Fibroblast of skin of left quadriceps (primary cell): ENCODE data around the gene LAMTOR2.
"Not testable (repeated sequence)": the region's sequence is repeated elsewhere in the genome, so short reads cannot be mapped to it uniquely, and the experiment has no call there.

Experiments used
- DNase-seq, 2 experiments: peaks; one replicate each; pipeline ENCODE4 v3.0.0-alpha.2; 2013; ENCODE audit warnings: low read depth in 2 of 2

LAMTOR2 gene

DNA sequence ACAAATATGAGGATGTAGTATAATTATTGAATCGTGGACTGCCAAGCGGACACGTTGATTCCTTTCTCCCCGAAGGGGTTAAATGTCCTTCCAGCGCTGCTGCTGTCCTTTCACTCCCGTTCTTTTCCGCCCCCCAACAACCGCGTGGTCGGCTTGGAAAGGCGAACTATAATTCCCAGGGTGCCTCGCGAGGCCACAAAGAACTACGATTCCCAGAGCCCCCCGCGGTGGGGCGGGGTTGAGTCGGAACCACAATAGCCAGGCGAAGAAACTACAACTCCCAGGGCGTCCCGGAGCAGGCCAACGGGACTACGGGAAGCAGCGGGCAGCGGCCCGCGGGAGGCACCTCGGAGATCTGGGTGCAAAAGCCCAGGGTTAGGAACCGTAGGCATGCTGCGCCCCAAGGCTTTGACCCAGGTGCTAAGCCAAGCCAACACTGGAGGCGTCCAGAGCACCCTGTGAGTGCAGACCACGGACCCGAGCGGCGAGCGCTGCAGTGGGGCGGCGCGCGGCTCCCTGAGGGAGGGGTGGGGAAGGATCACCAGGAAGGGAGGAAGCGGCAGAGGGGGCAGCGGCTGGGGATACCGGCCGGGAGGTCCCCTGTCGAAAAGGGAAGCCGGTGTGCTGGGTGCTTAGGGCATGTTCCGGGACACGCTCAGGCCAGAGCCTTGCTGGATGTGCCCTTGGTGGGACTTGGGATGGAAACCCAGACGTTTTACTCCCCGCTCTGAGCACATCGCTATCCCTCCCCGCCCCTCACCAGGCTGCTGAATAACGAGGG is at the start of gene LAMTOR2:
LAMTOR2 (plus strand) TSS at position 283 of the 781 bp plus-strand sequence; CDS start at position 391, 108 bp downstream.
- DNase-seq = peak; percentile 92 to 93

DNA sequence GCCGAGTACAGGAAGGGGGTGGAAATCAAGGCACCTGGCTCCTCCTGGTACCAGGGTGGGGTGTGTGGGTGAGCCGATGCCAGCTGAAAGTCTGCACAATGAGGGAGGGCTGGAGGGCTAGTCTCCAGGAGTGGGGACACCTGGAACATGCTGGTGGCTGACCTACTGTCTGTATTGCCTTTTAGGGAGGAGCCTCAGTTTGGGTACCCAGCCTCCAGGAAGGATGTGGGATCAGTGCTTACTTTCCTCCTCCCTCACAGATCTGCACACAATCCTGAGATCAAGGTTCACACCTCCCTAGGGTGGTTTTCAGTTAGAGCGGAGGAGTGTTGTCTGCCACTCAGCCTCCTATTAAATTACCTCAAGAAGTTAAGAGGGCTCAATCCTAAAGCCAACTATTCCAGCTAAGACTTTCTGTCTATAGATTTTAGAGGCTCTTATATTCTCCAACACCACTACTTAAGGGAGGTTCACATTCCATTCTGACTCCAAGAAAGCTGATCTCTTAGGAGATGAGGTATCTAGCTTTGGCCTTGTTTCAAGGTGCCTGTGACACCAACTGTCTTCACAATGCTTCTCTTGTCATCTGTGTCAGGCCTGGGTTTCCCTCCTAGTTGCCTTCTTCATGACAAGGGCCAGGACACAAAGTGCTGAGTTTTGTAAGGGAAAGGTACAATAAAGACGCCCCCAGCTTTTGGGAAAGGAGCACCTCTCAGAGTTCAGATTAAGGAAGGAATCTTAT is 49.6 kb upstream of the LAMTOR2 start:
- no peak for DNase-seq

DNA sequence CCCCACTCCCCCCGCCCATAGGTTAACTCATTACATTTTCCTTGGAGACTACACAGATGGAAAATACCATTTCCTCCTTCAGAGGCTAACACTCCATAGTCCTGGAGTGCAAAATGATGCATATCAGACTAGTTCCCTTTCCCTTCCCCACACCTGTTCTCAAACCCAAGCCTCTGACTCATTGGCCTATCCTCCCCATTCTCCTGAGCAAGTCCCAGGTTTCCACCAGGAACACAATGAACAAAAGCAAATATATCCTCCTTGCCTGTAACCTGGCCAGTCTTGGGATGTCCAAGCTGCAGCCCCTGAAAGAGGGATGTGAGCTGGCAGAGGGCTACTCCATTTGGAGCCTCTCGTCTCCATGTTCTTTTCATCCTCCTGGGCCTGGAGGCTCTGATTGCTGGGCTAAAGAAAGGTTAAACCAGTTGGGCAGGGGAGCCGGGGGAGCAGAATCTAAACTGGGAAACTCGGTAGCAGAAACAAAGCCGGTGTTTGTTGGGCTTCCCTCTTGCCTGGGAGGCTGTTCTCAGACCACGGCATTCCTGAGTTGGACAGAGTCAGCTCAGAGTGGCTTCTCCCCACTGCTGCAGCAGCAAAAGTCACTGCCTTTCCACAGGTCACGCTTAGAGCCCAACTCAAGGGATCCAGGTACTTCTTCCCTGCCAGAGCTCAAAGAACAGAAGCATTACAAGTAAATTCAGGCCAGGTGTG is 47.8 kb upstream of the LAMTOR2 start:
- no peak for DNase-seq

DNA sequence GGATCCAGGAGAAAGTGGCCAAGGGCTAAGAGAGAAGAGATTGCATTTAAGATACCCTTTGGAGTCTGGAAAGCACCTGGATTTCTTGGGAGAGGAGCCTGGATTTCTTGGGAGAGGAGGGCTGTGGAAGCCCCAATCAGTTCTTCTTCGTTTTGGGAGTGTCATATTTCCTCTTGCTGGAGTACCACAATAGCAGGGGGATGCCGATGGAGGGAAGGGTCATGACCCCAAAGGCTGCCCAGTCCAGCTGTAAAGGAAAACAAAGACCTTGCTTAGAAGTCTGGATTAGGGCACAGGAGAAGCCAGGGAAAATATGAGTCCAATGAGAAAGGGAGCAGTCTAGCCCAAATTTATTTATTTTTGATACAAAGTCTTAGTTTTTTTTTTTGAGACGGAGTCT is 45.2 kb upstream of the LAMTOR2 start:
- no peak for DNase-seq

DNA sequence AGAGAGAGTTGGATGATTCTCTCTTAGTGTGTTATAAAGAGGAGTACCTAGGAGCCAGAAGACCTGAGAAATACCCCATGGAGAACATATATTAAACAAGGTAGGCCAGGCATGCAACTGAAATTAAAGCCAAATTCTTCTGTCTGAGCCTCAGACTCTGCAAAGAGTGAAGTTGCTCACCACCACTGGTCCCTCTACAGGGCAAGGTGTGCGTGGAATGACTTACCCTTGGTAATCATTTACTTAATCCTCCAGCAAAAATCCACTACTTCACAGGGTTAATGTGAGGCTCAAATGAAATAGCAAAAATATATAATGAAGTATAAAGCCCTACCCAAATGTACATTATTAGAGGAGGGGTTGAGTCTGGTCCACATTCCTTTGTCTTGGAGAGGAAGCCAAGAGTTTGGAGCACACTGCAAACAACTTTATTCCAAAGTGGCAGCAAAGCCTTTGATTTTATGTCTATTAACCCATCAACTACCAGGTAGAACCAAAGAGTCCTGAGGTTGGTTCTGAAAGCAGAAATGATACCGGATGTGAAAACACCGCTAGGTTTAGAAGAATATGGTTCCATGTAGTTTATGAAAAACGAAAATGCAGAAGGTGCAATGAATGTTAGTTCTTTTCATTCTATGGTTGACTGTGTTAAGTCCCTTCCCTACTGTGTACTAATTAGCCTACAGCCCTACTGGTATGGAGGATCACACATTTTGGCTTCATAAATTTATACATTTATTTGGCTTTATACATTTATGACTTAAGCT is 42.3 kb upstream of the LAMTOR2 start:
- no peak for DNase-seq

DNA sequence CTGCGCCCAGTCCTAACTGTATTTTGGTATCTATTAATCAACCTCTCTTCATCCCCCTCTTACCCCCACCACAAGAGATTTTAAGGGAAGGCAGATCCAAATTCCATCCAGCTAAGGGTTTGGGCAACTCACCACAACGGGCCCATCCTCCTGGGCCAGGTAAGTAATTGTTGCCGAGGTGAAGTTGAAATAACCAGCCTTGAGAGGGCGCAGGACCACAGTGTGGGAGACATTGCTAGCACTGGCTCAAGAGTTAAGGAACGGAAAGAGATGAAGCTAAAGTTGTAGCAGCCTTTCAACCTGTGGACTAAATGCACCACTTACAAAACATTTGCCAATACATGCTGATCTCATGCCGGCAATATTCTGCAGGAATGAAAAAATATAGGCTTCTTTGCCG is 39.8 kb upstream of the LAMTOR2 start:
- DNase-seq = no peak

DNA sequence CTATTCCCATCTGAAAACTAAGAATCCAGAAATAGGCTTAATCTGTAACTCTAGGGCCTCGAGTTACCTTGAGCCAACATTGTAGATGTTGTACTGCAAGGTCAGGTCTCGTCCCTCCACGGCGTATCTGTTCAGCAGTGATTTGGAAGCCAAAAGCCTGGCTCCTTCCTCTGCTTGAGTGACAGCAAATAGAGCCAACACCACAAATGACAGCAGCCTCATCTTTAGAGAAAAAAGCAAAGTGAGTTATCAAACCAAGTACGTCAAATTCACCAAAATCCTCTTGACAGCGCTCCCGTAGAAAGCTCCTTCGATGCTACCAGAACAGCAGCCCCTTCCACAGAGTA is 34.7 kb upstream of the LAMTOR2 start:
- DNase-seq = no peak

DNA sequence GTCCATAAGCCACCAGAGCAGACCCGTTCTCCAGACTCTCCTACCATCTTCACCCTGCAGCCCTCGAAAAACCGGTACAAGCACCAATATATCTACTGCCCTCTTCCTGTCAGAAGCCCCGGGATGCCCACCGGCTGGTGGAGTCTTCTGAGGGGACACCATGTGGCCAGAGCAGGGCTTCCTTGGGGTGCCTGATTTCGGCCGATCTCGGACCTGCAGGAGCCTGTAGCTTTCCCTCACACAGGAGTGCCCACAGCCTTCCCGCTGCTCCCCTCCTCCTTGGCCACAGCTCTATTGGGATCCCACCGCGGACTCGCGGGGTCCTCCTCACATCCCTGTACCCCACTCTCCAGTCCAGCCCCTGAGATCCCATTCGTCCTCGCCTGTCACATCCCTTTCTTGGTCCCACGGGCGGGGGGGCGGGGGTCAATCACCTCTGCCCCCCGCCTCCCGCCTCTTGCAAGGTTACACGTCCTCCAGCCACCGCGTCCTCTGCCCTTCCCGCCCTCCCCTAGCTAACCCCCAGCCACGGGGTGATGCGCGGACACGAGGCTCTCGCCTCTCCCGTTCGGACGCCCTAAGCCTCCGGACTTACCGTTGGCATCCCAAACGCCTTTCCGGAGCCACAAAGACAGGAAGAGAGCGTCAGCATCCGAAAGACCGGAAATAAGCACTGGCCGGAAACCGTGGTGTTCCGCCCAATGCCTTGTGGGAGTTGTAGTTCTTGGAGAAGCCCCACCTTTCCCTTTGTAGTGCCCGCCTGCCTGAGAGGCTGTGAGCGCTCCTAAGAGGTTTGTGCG is 34.1 kb upstream of the LAMTOR2 start, which contains the start of gene SSR2:
SSR2 (minus strand) TSS at position 659 of the 800 bp plus-strand sequence. CDS start 784 bp downstream, outside the sequence.
- peak; percentile 72 to 78 for DNase-seq

DNA sequence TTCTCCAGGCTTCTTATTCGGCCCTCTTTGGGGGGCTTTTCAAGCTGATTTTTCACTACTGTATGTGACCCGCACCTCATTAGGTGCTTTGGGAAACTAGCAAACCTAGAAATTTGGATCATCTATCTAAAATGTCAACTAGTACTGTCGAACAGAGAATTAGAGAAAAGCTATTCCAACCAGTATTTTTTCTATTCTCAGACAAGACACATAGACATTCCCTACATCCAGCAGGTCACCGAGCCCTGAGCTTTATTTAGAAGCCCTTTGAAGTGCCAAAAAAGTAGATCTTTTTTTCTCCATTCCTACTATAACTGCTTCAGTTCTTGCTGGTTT is 33.5 kb upstream of the LAMTOR2 start:
- DNase-seq = no peak

DNA sequence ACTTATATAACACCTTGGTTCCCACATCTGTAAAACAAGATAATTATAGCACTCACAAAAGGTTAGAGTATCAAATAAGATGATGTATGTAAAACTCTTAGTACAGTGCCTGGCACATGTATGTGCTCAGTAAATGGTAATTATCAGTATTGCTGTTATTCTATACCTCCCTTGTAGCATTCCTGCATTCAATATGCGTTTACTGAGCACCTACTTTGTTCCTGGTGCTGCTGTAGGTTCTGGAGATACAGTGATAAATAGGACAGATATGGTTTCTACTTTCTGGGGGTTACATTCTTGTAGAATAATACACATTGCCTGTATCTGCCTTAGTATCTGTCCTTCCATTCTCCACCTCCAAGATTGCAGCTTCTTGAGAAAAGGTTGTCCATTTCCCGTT is 32.6 kb upstream of the LAMTOR2 start:
- DNase-seq = no peak

DNA sequence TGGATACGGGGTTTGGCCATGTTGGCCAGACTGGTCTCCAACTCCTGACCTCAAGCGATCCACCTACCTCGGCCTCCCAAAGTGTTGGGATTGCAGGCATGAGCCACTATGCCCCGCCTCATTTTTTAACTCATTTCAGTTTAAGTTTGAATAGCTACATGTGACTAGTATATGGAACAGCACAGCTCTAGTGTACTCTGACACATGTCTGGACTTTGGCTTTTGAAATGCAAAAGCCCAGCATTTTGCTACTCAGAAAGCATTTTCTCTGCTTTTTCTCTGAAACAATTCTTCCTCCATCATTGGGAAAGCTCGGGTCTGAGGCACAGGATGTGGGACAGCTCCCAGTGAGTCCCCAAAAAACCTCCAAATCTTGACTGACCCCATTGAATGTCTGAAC is 29.8 kb upstream of the LAMTOR2 start:
- no peak for DNase-seq

DNA sequence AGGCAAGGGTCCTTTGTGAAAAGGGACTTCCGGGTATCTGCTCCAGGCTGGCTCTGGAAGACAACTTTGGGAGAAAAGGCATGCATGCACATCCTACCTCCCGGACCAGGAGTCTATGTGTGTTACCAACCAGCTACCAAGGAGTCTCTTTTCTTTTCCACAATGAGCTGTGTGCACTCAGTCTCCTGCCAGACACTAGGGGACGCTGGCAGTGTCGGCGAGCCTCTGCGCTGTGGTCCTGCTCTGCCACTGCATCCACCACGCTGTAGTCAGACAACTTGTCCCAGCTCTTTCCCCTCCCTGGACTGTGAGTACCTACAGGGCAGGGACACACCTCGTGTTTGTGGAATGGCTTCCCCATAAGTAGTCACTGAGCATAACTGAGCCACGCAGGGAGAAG is 28.7 kb upstream of the LAMTOR2 start:
- peak in 1 of 2 experiments; percentile 7 for DNase-seq

DNA sequence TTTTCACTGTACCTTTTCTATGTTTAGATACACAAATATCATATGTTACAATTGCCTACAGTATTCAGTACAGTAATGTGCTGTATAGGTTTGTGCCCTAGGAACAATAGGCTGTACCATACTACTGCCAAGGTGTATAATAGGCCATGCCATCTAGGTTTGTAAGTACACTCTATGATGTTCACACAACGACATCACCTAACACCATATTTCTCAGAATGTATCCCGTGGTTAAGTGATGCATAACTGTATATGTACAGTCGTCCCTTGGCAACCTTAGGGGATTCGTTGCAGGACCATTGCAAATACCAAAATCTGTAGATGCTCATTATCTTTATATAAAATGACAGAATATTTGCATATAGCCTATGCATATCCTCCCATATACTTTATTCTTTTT is 28.0 kb upstream of the LAMTOR2 start:
- DNase-seq = no peak

DNA sequence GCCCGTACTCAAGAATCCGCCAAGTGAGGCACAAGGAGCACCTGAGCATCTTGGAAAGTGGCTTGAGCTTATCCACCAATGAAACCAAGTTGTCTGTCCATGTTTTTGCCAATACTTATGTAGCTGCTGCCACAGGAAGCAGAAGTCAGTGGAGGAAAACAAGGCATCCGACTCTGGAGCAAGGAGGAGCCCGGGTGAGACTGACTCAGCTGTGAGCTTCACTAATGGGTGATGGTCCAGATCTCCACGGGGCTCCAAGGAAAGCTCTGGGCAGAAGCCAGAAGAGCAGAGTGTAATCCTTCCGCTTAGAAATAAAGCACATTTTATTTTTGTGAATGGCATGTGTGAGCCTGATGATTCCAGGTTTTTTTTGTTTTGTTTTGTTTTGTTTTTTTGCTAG is 21.6 kb upstream of the LAMTOR2 start:
- DNase-seq = no peak

DNA sequence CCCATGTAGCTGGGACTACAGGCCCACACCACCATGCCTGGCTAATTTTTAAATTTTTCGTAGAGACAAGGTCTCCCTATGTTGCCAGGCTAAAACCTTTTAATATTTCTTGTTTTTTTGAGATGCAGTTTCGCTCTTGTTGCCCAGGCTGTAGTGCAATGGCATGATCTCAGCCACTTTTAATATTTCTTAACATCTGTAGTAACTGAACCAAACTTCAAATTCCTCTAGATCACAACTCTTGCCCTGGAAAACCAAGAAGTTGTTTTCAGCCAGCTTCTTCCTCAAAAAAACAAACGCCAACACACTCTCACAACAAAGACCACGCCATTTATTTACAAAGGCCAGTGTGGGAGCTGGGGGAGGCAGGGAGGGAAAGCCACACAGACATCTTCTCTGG is 19.6 kb upstream of the LAMTOR2 start:
- DNase-seq = not testable (repeated sequence)

DNA sequence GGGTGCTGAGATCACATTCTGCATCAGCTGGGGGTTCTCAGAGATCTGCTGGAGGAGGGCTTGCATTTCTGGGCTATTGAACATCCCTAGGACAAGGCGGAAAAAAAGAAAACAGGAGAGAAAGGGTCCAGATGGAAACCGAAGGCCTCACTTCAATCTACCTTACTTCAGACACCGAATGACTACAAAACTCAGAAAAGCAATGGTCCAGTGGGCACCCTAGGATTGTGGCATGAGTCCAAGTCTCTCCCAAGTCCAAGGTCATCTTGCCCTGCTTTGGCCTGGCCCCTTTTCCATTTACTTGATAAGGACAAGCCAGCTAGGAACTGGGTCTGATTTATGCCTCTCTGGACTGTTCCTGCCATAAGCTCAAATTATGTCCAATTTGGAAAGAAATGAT is 11.8 kb upstream of the LAMTOR2 start:
- DNase-seq = no peak

DNA sequence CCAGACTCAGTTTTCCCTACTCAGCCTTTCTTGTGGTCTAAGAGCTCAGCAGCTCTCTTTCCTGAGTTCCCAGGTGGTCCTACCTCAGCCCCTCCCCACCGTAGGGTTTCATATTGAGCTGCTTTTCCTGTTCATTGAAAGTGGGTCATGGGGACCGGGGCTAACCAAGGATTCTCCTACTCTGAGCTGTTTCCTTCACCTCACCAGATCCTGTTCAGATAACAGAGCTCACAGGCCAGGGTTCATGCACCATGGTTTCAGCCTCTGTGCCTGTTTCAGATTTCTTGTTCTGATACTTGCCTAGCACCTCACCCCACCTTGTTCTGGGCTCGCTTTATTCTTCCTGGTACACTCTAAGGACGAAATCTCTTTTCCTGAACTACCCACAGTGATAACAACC is 9.5 kb upstream of the LAMTOR2 start:
- DNase-seq = no peak

DNA sequence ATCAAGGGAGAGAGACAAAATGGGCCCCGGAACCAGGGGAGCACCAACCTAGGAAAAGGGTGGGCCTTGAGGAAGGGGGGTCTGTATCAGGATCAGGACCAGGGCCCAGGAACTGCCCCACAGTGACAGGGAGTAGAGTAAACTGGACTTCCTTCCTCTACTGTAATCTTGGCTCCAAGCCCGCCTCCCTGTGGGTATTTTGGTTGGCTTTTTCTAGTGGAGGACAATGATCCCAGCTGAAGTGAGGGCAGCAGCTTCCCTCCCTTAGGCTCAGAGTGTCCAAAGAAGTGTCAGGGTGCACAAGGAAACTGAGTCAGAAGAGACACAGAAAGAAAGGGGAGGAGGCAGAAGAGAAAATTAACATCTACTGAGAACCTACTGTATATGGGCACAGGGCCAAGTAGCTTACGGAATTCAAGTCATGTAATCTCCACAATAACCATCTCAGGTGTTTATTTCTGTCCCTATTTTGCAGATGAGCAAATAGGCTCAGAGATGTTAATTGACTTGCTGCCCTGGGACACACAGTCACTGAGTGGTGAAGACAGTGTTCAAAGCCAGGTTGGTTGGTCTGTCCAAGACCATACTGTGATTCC is 5.8 kb upstream of the LAMTOR2 start:
- DNase-seq = no peak

DNA sequence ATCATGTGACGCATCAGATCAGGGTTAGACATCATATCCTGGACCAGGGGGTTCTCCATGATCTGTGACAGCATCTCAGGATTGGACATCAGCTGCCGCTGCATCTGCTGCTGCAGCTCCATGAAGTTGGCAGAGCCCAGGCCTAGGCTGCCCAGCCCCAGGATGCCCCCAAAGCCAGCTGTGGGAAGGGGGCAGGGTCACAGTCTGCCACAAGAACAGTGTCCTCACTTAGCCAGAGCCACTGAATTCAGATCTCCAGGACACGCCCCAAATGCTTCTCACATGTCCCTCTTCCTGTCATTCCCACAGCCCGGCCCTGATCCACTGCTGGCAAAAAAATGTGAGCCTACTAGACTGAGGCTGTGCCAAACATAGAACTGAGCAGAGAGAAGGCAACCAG is 4.2 kb upstream of the LAMTOR2 start:
- no peak for DNase-seq

DNA sequence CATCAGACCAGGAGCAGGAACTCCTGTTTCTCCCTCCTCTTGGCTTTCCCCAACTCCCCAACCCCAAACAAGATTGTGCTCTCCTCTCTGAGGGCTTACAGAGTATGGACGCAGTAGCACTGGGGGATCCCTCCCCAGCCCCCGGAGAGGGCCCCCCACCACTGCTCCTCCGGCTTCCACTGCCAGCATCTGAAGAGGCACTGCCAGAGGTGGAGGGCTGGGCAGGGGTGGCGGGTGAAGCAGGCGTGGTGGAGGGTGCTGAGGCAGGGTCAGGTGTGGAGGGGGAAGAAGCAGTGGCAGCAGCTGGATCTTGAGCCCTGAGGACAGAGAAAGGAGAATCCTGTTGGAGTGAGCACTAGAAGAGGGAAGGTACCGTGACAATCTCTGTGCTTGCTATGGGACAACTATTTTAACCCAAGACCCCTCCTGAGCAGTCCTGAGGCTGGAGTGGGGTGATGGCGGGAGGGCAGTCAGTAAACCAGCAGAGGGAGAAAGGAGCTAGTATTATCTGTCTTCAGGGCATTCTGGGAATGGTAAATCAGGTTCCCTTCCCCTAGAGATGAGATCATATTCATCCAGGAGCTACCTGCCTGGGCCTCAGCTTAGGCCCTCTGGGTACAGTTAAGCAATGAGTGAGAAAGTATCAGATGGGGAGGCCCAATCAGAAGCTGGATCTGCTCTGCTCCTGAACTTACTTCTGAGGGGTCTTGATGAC is 3.4 kb upstream of the LAMTOR2 start:
- DNase-seq = no peak
